Calu3 (cell line): Measurements from ENCODE around the gene TSFM. TPM values are rescaled to one million over a fixed set of nuclear protein-coding genes. Genes with fewer than 3 reads are reported as not detected.

Experiments used
- BruUV-seq: library from RNA; stranded (reverse); fragments of 400-500 nt; replicated peaks from 2 replicates; lab custom pipeline; 2021; lab: Mats Ljungman, UMichigan
- CTCF ChIA-PET: fragments of 300-600 bp; sonication (Branson Sonifier 250); formaldehyde crosslinking; loops from one replicate; lab custom pipeline; 2022; ENCODE audit warnings: antibody characterized with exemption; lab: Charles Lee
- DNase-seq: peaks from one replicate; pipeline ENCODE4 v3.0.0; 2022
- H3K27ac Mint-ChIP-seq: one replicate; pipeline ENCODE4 v1.8.0; 2022; ENCODE audit warnings: mixed read lengths; ENCODE audit not compliant: unreplicated experiment
- H3K27me3 Mint-ChIP-seq: one replicate; pipeline ENCODE4 v1.8.0; 2022; ENCODE audit warnings: mixed read lengths; ENCODE audit not compliant: unreplicated experiment
- H3K36me3 Mint-ChIP-seq: one replicate; pipeline ENCODE4 v1.8.0; 2022; ENCODE audit warnings: mild to moderate bottlenecking, moderate library complexity, mixed read lengths; ENCODE audit not compliant: insufficient read depth, unreplicated experiment
- H3K4me1 Mint-ChIP-seq: one replicate; pipeline ENCODE4 v1.8.0; 2022; ENCODE audit warnings: mild to moderate bottlenecking, low read depth, mixed read lengths; ENCODE audit not compliant: unreplicated experiment
- H3K4me3 Mint-ChIP-seq: one replicate; pipeline ENCODE4 v1.8.0; 2022; ENCODE audit warnings: mild to moderate bottlenecking, low read depth, moderate library complexity, mixed read lengths; ENCODE audit not compliant: unreplicated experiment
- H3K9me3 Mint-ChIP-seq: one replicate; pipeline ENCODE4 v1.8.0; 2022; ENCODE audit warnings: low read depth, mixed read lengths; ENCODE audit not compliant: unreplicated experiment
- intact Hi-C: fragments of 100-400 bp; cut with micrococcal nuclease; formaldehyde crosslinking; loops from one replicate; pipeline ENCODE4 v1.10.0; 2022; ENCODE audit not compliant: unreplicated experiment
- total RNA-seq: library from RNA; stranded (reverse); gene quantifications from 2 replicates; pipeline ENCODE4 v1.2.3, GENCODE V29; 2022
- TF ChIP-seq, protein P1 (sequence below): fragments of 200-600 bp; IDR thresholded peaks from one replicate; pipeline ENCODE4 v1.8.0; 2022; ENCODE audit warnings: antibody characterized with exemption; ENCODE audit not compliant: unreplicated experiment

The TSFM gene
- total RNA-seq, 1 experiment from 2014 or later = 47.1 TPM

- CTCF ChIA-PET = interaction anchor here (0.9 kb wide), 1 partner anchor 20 kb away, joined by 3 read pairs; the partner anchor contains the start of gene TSPAN31
- peaks cover 45% of the 10 kb centered on the region for H3K27me3 Mint-ChIP-seq
- peaks cover 22% of the 10 kb centered on the region for H3K4me1 Mint-ChIP-seq
- no peak for DNase-seq
- TF ChIP-seq, protein P1, sequence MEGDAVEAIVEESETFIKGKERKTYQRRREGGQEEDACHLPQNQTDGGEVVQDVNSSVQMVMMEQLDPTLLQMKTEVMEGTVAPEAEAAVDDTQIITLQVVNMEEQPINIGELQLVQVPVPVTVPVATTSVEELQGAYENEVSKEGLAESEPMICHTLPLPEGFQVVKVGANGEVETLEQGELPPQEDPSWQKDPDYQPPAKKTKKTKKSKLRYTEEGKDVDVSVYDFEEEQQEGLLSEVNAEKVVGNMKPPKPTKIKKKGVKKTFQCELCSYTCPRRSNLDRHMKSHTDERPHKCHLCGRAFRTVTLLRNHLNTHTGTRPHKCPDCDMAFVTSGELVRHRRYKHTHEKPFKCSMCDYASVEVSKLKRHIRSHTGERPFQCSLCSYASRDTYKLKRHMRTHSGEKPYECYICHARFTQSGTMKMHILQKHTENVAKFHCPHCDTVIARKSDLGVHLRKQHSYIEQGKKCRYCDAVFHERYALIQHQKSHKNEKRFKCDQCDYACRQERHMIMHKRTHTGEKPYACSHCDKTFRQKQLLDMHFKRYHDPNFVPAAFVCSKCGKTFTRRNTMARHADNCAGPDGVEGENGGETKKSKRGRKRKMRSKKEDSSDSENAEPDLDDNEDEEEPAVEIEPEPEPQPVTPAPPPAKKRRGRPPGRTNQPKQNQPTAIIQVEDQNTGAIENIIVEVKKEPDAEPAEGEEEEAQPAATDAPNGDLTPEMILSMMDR = no peak
- intact Hi-C loops = no loop called here
- no peak overlapping the region for H3K27ac Mint-ChIP-seq
- H3K4me3 Mint-ChIP-seq = peak overlapping the region; percentile 81
- H3K9me3 Mint-ChIP-seq = no peaks in the 10 kb centered on the region
- no TSS peak for BruUV-seq
- H3K36me3 Mint-ChIP-seq = peaks cover 48% of the 10 kb centered on the region
Observed at GRCh38 chr12:57763881-57764661, 18.5 kb upstream of the TSFM start.

GRCh38 chr12:57764662-57765002, 18.0 kb upstream of the TSFM start:
- no peaks in the 10 kb centered on the region for H3K9me3 Mint-ChIP-seq
- H3K4me1 Mint-ChIP-seq = peaks cover 22% of the 10 kb centered on the region
- no peak overlapping the region for H3K27ac Mint-ChIP-seq
- H3K4me3 Mint-ChIP-seq = peak overlapping the region; percentile 81
- no TSS peak for BruUV-seq
- peaks cover 42% of the 10 kb centered on the region for H3K36me3 Mint-ChIP-seq
- DNase-seq = peak; percentile 32
- peaks cover 45% of the 10 kb centered on the region for H3K27me3 Mint-ChIP-seq
- TF ChIP-seq, protein P1 = no peak
- CTCF ChIA-PET = interaction anchor here (0.8 to 0.9 kb wide), 2 partner anchors 20 to 56 kb away, joined by 3 read pairs; partner anchors contain the start of gene TSPAN31
- intact Hi-C loops = no loop called here

DNA sequence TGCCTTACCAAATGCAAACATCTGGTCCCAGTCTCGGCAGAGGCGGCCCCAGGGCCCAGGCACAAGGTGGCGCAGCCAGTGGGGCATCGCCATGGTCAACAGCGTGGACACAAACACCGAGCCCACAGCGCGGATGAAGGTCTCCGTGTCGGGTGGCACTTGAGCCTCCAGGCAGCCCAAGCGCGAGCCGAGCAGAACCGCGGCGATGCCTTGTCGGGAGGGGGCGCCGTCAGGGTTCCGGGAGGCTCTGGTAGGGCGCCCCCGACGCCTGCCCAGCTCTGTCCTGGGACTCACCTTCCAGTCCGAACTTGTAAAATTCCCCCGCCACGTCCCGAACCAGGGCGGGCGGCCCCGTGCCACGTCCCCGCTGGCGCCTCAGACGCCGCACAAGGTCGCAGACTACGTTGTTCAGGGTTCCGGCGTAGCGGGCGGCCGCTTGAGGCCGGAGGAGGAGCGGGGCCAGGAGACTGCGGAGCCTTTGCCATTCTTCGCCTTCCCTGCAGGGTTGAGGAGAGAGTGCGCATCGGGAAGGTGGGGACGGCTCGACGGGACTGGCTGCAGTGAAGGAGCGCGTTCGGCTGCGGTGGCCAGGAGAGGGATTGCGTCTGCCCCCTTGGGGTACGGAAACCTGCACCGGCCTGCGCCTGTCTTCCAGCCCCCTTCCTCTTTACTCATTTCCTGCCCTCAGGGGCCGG, 17.4 kb upstream of the TSFM start:
- peak overlapping the region; percentile 81 for H3K4me3 Mint-ChIP-seq
- H3K27ac Mint-ChIP-seq = peak overlapping the region; percentile 20
- peaks cover 37% of the 10 kb centered on the region for H3K36me3 Mint-ChIP-seq
- no peaks in the 10 kb centered on the region for H3K9me3 Mint-ChIP-seq
- intact Hi-C loops = no loop called here
- peaks cover 22% of the 10 kb centered on the region for H3K4me1 Mint-ChIP-seq
- no TSS peak for BruUV-seq
- CTCF ChIA-PET = interaction anchor here (0.6 to 1.7 kb wide), 4 partner anchors 9 to 1665 kb away, joined by 3 to 9 read pairs (median 5); partner anchors contain the start of gene TSPAN31
- TF ChIP-seq, protein P1 = peak; percentile 42
- H3K27me3 Mint-ChIP-seq = peaks cover 45% of the 10 kb centered on the region
- DNase-seq = peak; percentile 68

- H3K27me3 Mint-ChIP-seq = peaks cover 45% of the 10 kb centered on the region
- H3K27ac Mint-ChIP-seq = peak overlapping the region; percentile 20
- CTCF ChIA-PET = interaction anchor here (0.6 to 1.7 kb wide), 2 partner anchors 9 to 1664 kb away, joined by 7 to 9 read pairs; no protein-coding TSS in a partner anchor
- BruUV-seq = no TSS peak
- peaks cover 25% of the 10 kb centered on the region for H3K4me1 Mint-ChIP-seq
- intact Hi-C loops = no loop called here
- peak overlapping the region; percentile 81 for H3K4me3 Mint-ChIP-seq
- no peaks in the 10 kb centered on the region for H3K9me3 Mint-ChIP-seq
- TF ChIP-seq, protein P1 = no peak
- DNase-seq = peak; percentile 24
- peaks cover 40% of the 10 kb centered on the region for H3K36me3 Mint-ChIP-seq
Observed at GRCh38 chr12:57765698-57766463, 16.7 kb upstream of the TSFM start.
